ENCODE data around the gene B3GAT1.

The B3GAT1 gene

GRCh38 chr11:134390706-134391569 lies 21.1 kb downstream of the B3GAT1 start:
- no peak for DNase-seq

GRCh38 chr11:134389464-134390180 lies 22.4 kb downstream of the B3GAT1 start:
- DNase-seq = no peak

DNA sequence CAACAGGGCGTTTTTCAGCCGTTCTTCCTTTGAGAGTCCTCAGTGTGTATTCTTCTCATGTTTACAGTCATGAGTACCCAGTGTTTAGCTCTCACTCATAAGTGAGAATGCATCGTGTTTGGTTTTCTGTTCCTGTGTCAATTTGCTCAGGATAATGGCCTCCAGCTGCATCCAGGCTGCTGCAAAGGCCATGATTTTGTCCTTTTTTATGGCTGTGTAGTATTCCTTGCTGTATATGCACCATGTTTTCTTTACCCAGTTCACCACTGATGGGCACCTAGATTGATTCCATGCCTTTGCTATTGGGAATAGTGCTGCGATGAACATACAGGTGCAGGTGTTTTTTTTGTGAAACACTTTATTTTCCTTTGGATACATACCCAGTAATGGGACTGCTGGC lies 23.5 kb downstream of the B3GAT1 start:
- DNase-seq = no peak

DNA sequence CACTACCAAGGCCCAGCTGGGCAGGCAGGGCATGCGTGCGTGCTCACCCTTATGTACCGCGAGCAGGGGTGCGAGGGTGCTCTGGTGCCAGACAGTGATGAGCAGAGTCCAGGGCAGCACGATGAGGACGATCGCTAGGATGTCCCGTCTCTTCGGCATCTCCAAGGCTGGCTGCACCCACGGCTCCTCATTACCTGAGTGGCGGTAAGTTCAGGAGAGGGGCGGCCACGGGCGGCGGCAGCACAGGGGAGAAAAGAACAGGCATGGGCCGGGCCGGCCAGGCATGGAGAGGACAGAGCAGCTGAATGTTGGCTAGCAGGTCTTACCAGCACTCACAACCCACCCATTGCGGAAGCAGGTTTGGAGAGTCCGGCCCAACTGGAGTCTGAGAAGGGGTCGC lies 24.5 kb downstream of the B3GAT1 start:
- no peak for DNase-seq

DNA sequence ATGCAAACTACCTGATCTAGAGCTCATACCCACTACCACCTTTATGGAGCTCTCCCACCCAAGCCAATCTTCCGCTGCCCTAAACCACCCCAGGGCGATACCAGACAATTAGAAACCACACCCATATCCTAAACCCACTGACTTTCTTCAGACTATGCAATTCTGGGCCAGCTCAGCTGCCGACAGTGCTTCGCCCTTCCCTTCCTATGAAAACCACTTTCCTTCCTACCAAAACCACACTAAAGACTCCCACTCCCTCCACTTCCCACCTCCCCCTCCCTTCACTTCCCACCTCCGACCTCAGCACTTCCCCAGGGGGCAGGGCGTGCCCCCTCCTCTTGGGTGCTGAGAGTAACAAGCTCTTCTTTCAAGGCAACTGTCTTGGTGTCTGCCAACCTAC lies 25.1 kb downstream of the B3GAT1 start:
- peak in 1 of 2 donors; percentile 9 for DNase-seq

DNA sequence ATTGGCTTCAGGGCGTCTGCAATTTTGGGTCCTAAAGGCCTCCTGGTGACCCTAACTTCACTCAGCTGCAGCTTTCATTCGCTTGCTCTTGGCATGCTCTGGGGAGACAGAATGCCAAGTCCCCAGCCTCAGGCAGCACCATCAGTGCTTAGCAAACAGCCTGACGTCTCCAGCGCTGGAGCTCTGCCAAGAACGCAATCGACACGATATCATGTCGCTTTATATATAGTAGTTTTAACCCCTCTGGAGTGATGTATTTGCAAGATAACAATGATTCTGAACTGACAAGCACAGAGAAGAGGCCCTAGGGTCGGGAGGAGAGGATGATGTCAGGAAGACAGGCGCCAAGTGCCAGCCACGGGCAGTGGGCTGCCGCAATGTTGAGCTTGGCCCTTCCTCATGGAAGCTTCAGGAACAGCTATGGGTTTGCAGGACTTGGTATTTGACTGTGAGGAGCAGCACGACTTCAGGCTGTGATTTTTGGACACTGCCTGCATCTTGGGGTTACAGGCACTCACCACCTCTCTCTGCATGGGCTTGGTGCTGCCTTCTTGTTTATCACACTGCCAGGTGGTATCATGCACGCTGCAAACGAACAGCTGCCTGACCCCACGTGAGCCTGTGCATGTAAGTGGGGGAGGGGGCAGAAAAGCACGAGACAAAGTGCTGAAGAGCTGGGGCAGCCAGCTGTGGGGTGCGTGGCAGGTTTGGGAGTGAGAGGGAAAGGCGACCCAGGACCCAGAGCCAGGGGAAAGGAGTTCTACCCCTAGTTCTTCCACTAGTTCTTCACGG lies 26.1 kb downstream of the B3GAT1 start:
- DNase-seq = no peak

- no peak for DNase-seq
These were observed 26.9 kb downstream of the B3GAT1 start for GRCh38 chr11:134385171-134385570.

DNA sequence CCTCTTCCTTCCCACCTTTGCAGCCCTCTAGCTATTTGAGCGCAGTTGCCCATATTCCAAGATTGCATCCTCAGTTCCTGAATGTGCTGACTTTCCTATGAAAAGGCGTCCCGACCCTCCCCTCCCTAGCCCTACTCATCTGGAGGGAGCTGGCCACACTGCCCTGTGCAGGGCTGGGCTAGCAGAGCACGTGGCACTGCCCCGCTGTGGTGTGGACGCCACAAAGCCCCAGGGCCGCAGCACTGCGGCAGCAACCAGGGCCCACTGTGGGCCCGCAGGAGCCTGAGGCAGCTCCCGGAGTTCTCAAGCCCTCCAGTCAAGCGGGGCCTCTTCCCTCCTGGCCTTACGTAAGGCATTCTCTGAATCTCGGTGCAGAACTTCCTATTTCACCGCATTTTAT lies 27.6 kb downstream of the B3GAT1 start:
- no peak for DNase-seq

- DNase-seq = no peak
These were observed 28.3 kb downstream of the B3GAT1 start for GRCh38 chr11:134383576-134384221.

DNA sequence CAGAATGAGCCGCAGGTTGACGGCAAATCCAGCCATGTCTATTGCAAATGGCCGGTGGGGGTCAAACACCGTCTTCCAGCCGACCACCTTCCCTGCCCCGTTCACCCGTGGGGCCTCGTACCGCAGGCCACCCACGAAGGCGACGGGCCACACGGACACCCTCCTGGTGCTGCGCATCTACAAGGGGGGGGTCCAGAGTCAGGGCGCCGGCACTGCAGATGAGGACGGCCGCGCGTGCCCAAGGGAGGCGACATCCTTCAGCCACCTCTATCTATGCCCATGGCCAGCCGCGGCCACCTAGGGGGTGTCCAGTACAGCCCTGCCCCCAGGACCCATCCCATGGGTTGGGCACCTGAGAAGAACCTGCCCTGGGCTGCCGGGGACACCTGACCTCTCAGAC lies 29.2 kb downstream of the B3GAT1 start:
- DNase-seq = no peak

GRCh38 chr11:134382257-134382656 lies 29.8 kb downstream of the B3GAT1 start:
- no peak for DNase-seq

DNA sequence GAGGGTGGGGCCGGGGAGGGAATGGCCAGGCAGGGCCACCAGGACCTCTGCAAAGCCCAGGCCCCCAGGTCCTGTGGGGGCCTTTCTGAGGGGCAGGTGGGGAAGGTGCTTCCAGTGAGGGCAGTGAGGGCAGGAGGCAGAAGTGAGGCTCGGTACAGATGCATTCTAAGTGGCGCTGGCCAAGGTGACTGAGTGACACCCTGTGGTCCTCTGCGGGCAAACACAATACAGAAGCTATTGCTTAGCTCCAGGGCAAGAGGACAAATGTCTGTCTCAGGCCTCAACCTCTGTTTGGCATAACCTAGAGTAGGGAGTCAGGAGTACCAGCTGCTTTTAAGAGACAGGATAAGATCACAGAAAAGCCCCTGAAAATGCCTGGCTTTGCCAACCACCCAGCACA lies 31.3 kb downstream of the B3GAT1 start:
- no peak for DNase-seq

DNA sequence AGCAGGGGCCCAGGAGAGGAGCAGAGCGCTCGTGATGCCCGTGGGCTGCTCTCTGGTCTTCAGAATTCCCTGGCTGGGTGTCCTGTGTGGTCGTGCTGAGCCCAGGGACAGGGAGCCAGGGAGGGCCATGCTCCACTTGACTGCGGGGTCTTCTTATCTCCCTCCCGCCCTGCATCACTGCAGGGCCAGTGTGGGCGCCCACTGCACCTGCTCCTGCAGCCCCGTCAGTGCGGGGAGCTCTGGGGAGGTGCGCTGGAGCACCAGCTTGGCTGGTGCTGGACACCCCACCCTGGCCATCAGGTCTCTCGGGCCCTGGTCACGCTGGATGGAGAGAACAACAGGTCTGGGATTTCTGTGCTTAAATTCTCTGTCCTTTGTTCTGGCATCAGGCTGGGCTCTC lies 31.8 kb downstream of the B3GAT1 start:
- no peak for DNase-seq

DNA sequence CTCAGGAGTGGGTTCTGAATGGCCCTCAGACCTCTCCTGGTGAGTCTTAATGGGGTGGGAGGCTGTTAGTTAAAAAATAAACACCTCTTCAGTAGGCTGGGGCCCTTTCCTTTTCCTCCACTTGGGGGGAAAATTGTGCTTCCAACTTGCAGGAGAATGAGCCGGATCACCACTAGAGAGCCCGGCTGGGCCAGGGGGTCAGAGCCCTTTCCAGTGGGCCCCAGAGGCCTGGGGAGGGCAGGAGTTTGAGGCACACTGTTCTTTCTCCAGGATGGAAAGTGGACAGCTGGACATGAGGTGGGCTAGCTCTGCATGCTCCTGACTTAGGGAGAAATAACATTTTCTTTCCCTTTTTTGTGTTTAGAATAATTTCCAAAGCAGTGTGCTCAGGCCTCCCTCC lies 32.8 kb downstream of the B3GAT1 start:
- no peak for DNase-seq

GRCh38 chr11:134377876-134378275 lies 34.2 kb downstream of the B3GAT1 start:
- no peak for DNase-seq

GRCh38 chr11:134376150-134376921 lies 35.7 kb downstream of the B3GAT1 start:
- no peak for DNase-seq

DNA sequence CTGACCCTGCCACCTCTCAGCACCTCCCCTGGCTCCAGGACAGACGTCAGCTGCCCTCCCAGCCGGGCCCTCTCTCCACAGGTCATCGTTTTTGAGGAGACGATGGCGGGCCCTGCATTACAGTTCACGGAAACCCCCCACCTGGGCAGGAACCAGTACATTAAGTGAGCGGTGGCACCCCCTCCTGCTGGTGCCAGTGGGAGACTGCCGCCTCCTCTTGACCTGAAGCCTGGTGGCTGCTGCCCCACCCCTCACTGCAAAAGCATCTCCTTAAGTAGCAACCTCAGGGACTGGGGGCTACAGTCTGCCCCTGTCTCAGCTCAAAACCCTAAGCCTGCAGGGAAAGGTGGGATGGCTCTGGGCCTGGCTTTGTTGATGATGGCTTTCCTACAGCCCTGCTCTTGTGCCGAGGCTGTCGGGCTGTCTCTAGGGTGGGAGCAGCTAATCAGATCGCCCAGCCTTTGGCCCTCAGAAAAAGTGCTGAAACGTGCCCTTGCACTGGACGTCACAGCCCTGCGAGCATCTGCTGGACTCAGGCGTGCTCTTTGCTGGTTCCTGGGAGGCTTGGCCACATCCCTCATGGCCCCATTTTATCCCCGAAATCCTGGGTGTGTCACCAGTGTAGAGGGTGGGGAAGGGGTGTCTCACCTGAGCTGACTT lies 37.0 kb downstream of the B3GAT1 start:
- DNase-seq = no peak

DNA sequence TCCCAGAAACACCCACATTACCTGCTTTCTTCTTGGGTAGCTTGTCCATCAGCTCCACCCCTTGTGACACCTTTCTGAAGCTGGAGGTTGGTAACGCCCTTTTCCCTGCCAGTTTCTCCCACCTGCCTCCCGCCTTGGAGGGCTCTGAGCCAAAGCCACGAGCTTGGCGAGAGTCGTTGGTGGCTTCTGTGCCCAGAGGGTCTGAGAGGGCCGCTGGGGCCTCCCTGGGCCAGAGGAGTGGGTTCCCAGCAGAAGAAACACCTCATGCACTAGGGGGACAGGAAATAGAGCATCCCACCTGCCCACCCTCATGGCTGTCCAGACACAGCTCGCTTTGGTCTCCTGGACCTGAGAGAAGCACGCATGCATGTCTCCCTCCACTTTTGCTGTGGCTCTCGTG lies 37.9 kb downstream of the B3GAT1 start:
- DNase-seq = no peak

DNA sequence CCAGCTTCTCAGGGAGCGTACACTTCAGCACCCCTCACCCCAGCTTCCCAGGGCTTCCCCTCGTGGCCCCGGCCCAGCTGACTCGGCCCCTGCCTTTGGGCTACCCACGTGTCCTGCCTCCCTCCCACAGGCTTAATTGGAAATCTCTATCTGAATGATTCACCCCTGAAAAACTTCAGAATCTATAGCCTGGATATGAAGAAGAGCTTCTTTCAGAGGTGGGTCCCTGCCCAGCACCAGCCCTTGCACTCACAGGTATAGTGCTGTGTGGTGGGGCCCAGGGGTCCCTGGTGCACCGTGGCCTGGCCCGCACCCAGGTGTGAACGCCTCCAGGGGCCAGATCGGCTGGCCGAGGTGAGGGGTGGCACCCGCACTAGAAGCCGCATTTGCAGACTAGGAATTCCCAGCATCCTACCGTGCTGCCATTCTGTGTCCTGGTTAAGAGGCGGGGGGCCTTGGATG lies 38.4 kb downstream of the B3GAT1 start:
- DNase-seq = no peak

- no peak for DNase-seq
These were observed 39.1 kb downstream of the B3GAT1 start for GRCh38 chr11:134372961-134373360.

DNA sequence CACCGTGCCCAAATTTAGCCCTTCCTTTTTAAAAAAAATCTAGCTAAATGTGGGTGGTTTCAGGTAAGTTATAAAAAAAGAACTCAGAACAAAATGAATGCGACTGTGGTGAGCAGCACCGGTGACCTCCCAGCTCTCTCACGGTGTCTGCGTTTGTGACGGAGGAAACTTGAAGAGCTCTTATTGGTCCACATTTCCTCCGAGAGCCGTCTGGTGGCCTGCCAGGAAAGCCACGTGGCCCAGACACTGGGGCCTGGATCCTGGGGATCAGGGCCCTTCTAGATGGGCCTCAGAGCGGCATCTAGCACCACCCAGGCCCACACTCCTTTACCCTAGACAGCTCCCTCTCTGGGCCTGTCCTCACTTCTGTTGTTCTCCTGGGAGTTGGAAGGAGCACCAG lies 39.5 kb downstream of the B3GAT1 start:
- no peak for DNase-seq
